Loucy (cell line): ENCODE measurements around the gene NRP1.

Source experiments
- H2AFZ ChIP-seq: fragments of 200-600 bp; sonication (generic); 2 replicates; pipeline ENCODE4 v1.6.0; 2016; ENCODE audit warnings: antibody characterized with exemption, mild to moderate bottlenecking, low read length, moderate library complexity
- H3F3A ChIP-seq: fragments of 200-600 bp; 2 replicates; pipeline ENCODE4 v1.6.0; 2016; ENCODE audit warnings: antibody characterized with exemption, low read depth, mild to moderate bottlenecking
- H3K27me3 ChIP-seq: fragments of 200-600 bp; sonication (generic); 2 replicates; pipeline ENCODE4 v1.6.1; 2014; ENCODE audit warnings: low read length, mild to moderate bottlenecking; ENCODE audit not compliant: insufficient read depth, poor library complexity, severe bottlenecking
- H3K36me3 ChIP-seq: fragments of 200-600 bp; sonication (generic); 2 replicates; pipeline ENCODE4 v1.6.1; 2016; ENCODE audit warnings: low read length; ENCODE audit not compliant: insufficient read depth
- H3K4me1 ChIP-seq: fragments of 200-600 bp; sonication (generic); 2 replicates; pipeline ENCODE4 v1.5.1; 2014; ENCODE audit warnings: low read length, mild to moderate bottlenecking; ENCODE audit not compliant: insufficient read depth, poor library complexity, severe bottlenecking
- H3K4me2 ChIP-seq: fragments of 200-600 bp; sonication (generic); 2 replicates; pipeline ENCODE4 v1.6.0; 2014; ENCODE audit warnings: antibody characterized with exemption, low read length, low read depth, mild to moderate bottlenecking; ENCODE audit not compliant: poor library complexity, severe bottlenecking
- H3K4me3 ChIP-seq: fragments of 200-600 bp; sonication (generic); 2 replicates; pipeline ENCODE4 v1.5.1; 2014; ENCODE audit warnings: low read length, mild to moderate bottlenecking, mixed read lengths; ENCODE audit not compliant: poor library complexity, severe bottlenecking
- H3K79me2 ChIP-seq: fragments of 200-600 bp; sonication (generic); 2 replicates; pipeline ENCODE4 v1.6.1; 2014; ENCODE audit warnings: low read length; ENCODE audit not compliant: insufficient read depth
- H3K9ac ChIP-seq: fragments of 200-600 bp; sonication (generic); 2 replicates; pipeline ENCODE4 v1.6.0; 2014; ENCODE audit warnings: mild to moderate bottlenecking, low read depth, low read length, moderate library complexity; ENCODE audit not compliant: poor library complexity, severe bottlenecking
- H3K9me2 ChIP-seq: fragments of 200-600 bp; sonication (generic); replicated peaks from 2 replicates; pipeline ENCODE4 v1.6.1; 2016; ENCODE audit warnings: low read depth, low read length, mixed read lengths
- H3K9me3 ChIP-seq: fragments of 200-600 bp; sonication (generic); 2 replicates; pipeline ENCODE4 v1.6.1; 2014; ENCODE audit warnings: mild to moderate bottlenecking, antibody characterized with exemption, low read length, low read depth; ENCODE audit not compliant: insufficient read depth
- H4K20me1 ChIP-seq: fragments of 200-600 bp; sonication (generic); 2 replicates; pipeline ENCODE4 v1.6.0; 2014; ENCODE audit warnings: antibody characterized with exemption, low read length, mild to moderate bottlenecking; ENCODE audit not compliant: insufficient read depth, poor library complexity, severe bottlenecking
- EZH2phosphoT487 ChIP-seq: fragments of 200-600 bp; IDR thresholded peaks from 2 replicates; pipeline ENCODE4 v1.6.1; 2018; ENCODE audit warnings: antibody characterized with exemption, mild to moderate bottlenecking, moderate library complexity, borderline replicate concordance
- TF ChIP-seq, protein P1 (sequence below): fragments of 200-600 bp; sonication (generic); conservative IDR thresholded peaks from 2 replicates; pipeline ENCODE4 v1.5.1; 2014; ENCODE audit warnings: mild to moderate bottlenecking, antibody characterized with exemption, low read length

The NRP1 gene

DNA sequence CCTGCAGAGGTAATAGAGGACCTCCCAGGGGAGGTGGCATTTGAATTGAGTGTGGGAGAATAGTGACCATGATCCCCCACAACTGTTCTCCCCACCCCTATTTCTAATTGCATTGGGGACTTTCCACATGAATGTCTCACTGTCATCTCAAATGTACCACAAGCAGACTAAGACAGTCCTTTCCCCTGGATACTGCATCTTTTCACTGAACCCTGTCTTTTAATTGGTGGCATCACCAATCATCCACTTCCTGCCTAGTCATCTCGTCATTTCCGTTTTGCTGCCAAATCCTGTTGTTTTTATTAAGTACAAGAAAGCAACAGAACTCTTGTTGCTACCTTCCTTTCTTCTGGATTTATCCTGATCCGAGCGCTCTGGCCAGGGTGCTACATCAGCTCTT is 120.3 kb downstream of the NRP1 start:
- no peak overlapping the region for H3K4me2 ChIP-seq
- H3K27me3 ChIP-seq: no peaks in the 10 kb centered on the region
- no peak overlapping the region for H2AFZ ChIP-seq
- H3K9me3 ChIP-seq: no peaks in the 10 kb centered on the region
- no peaks in the 10 kb centered on the region for H3K79me2 ChIP-seq
- no peak overlapping the region for H3K4me3 ChIP-seq
- TF ChIP-seq EZH2phosphoT487: no peak
- TF ChIP-seq, protein P1, sequence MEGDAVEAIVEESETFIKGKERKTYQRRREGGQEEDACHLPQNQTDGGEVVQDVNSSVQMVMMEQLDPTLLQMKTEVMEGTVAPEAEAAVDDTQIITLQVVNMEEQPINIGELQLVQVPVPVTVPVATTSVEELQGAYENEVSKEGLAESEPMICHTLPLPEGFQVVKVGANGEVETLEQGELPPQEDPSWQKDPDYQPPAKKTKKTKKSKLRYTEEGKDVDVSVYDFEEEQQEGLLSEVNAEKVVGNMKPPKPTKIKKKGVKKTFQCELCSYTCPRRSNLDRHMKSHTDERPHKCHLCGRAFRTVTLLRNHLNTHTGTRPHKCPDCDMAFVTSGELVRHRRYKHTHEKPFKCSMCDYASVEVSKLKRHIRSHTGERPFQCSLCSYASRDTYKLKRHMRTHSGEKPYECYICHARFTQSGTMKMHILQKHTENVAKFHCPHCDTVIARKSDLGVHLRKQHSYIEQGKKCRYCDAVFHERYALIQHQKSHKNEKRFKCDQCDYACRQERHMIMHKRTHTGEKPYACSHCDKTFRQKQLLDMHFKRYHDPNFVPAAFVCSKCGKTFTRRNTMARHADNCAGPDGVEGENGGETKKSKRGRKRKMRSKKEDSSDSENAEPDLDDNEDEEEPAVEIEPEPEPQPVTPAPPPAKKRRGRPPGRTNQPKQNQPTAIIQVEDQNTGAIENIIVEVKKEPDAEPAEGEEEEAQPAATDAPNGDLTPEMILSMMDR: no peak
- no peaks in the 10 kb centered on the region for H3K36me3 ChIP-seq
- no peaks in the 10 kb centered on the region for H3F3A ChIP-seq
- no peaks in the 10 kb centered on the region for H4K20me1 ChIP-seq
- no peak overlapping the region for H3K9ac ChIP-seq
- no peaks in the 10 kb centered on the region for H3K4me1 ChIP-seq
- H3K9me2 ChIP-seq: no peaks in the 10 kb centered on the region

DNA sequence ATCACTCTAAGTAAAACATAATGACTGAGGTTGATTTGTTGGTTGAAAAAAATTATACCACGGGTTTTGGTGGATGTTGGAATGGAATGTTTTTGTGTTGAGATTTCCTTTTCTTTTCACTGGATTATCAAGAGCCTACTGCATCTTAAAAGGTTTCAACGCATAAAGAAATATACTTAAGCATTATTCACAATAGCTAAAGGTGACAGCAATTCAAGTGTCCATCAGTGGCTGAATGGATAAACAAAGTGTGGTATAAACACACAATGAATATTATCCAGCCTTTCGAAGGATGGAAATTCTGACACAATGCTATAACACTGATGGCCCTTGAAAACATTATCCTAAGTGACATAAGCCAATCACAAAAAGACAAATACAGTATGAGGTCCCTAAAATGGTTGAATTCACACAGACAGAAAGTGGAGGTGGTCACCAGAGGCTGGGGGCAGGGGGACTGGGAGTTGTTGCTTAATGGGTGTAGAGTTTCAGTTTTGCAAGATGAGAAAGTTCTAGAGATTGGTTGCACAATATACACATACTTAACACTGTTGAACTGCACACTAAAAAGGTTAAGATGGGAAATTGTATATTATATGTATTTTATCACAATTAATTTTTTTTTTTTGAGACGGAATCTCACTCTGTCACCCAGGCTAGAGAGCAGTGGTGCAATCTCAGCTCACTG is 122.3 kb downstream of the NRP1 start:
- Histone ChIP-seq H3K36me3 (no peaks in the 10 kb centered on the region), H2AFZ (no peak overlapping the region), H3K4me1 (no peaks in the 10 kb centered on the region), H3F3A (no peaks in the 10 kb centered on the region), H3K9me3 (no peaks in the 10 kb centered on the region), H3K9me2 (no peaks in the 10 kb centered on the region), H3K4me2 (no peak overlapping the region), H3K4me3 (no peak overlapping the region), H3K27me3 (no peaks in the 10 kb centered on the region), H4K20me1 (no peaks in the 10 kb centered on the region), H3K9ac (no peak overlapping the region), H3K79me2 (no peaks in the 10 kb centered on the region)
- no peak for TF ChIP-seq EZH2phosphoT487
- TF ChIP-seq, protein P1: no peak

DNA sequence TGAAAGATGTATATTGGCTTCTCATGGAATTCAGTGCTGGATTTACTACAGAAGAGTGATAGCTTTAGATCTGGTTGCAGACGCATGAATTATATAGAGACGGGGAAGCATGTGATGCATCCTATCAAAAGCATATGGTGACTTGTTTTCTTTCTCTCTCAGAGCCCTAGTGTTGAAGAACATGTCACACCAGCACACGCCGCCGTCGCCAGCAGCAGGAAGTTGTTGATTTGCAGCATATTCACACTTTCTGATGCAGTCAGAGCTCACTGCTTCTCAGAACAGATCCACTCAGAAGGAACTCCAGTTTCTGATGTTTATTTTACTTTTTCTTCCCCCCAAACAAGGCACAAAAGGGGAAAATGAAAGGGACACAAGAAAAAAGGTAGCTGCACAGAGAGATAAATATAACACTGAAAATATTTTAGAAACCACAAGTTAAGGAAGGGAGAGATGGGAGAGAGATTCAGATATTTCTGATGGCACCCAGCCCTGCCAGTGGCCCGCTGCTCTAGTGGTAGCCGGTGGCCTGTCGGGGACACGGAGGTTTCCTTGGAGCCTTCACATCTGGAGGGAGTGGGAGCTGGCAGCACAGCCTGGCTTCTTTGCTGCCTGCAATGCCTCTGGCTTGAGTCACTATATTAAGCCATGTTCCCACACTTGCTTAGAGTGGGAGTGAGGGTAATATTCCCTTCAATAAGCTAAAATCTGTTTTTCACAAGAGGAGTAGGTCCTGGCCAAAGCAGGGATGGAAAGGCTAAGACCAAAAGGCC is 123.2 kb downstream of the NRP1 start:
- no peak overlapping the region for H3K9ac ChIP-seq
- no peaks in the 10 kb centered on the region for H3K79me2 ChIP-seq
- H3K9me2 ChIP-seq: no peaks in the 10 kb centered on the region
- H2AFZ ChIP-seq: no peak overlapping the region
- H3K4me1 ChIP-seq: no peaks in the 10 kb centered on the region
- no peak overlapping the region for H3K4me3 ChIP-seq
- no peaks in the 10 kb centered on the region for H3F3A ChIP-seq
- TF ChIP-seq EZH2phosphoT487: no peak
- TF ChIP-seq, protein P1: no peak
- no peaks in the 10 kb centered on the region for H3K36me3 ChIP-seq
- no peaks in the 10 kb centered on the region for H3K9me3 ChIP-seq
- no peak overlapping the region for H3K4me2 ChIP-seq
- no peaks in the 10 kb centered on the region for H3K27me3 ChIP-seq
- H4K20me1 ChIP-seq: no peaks in the 10 kb centered on the region
